ENCODE results near the gene DUSP7.

DUSP7 gene

DNA sequence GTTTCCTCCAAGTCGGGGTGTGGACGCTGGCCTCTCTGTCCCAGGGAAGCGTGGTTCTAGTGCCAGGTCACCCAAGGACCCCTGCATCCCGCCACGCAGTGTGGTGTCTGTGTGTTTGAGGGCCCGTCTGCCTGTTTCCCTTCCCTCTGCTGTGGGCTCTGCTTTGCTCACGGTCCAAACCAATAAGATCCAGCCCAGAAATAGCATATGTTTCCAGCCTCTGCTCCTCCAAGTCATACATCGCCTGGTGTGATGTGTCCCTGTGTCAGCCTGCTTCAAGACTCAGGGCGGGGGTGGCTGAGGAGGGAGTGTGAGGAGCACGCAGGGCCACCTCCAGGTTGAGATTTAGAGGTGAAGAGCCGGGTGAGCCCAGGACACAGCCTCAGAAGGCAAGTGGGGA, 38.8 kb downstream of the DUSP7 start:
- H3K4me1 ChIP-seq (ENCODE audit: control insufficient read depth, insufficient read depth, low read length), result no peaks in the 10 kb centered on the region
- H3K4me3 ChIP-seq (ENCODE audit: low read length), result no peak overlapping the region
- no peak overlapping the region for H3K9ac ChIP-seq (ENCODE audit: low read length)
- no peaks in the 10 kb centered on the region for H3K9me3 ChIP-seq (ENCODE audit: control insufficient read depth, low read length)
- H3K36me3 ChIP-seq (ENCODE audit: control insufficient read depth, insufficient read depth, low read length), result no peaks in the 10 kb centered on the region
- no peaks in the 10 kb centered on the region for H3K27me3 ChIP-seq (ENCODE audit: control insufficient read depth, insufficient read depth, low read length)

- H3K4me3 ChIP-seq (ENCODE audit: low read length), result no peak overlapping the region
- H3K9me3 ChIP-seq (ENCODE audit: control insufficient read depth, low read length), result no peaks in the 10 kb centered on the region
- no peaks in the 10 kb centered on the region for H3K36me3 ChIP-seq (ENCODE audit: control insufficient read depth, insufficient read depth, low read length)
- no peak overlapping the region for H3K9ac ChIP-seq (ENCODE audit: low read length)
- H3K4me1 ChIP-seq (ENCODE audit: control insufficient read depth, insufficient read depth, low read length), result no peaks in the 10 kb centered on the region
- no peaks in the 10 kb centered on the region for H3K27me3 ChIP-seq (ENCODE audit: control insufficient read depth, insufficient read depth, low read length)
These were observed 40.7 kb downstream of the DUSP7 start for GRCh38 chr3:52015438-52016228.

DNA sequence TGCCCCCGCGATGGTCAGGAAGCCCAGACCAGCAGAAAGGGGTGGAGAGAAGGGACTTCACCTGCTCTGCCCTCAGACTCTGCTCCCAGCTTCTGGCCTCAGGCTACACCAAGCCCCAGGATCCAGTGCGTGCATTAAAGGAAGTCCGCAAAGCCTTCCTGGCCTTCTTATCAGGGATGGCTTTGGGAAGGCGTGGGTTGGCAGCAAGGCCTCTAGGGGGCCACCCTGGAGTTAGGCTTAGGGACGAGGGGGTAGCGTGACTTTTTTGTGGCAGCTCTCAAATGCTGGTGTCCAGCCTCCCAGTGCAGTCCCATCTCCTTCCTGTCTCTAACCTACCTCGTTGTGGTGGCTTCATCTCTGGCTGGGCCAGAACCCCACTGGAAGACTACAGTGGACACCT, 41.8 kb downstream of the DUSP7 start:
- Histone ChIP-seq H3K27me3 (ENCODE audit: control insufficient read depth, insufficient read depth, low read length) (no peaks in the 10 kb centered on the region), H3K36me3 (ENCODE audit: control insufficient read depth, insufficient read depth, low read length) (no peaks in the 10 kb centered on the region), H3K4me3 (ENCODE audit: low read length) (no peak overlapping the region), H3K9ac (ENCODE audit: low read length) (no peak overlapping the region), H3K9me3 (ENCODE audit: control insufficient read depth, low read length) (no peaks in the 10 kb centered on the region), H3K4me1 (ENCODE audit: control insufficient read depth, insufficient read depth, low read length) (no peaks in the 10 kb centered on the region)

- no peaks in the 10 kb centered on the region for H3K27me3 ChIP-seq (ENCODE audit: control insufficient read depth, insufficient read depth, low read length)
- no peaks in the 10 kb centered on the region for H3K36me3 ChIP-seq (ENCODE audit: control insufficient read depth, insufficient read depth, low read length)
- H3K9ac ChIP-seq (ENCODE audit: low read length), result no peak overlapping the region
- H3K4me3 ChIP-seq (ENCODE audit: low read length), result no peak overlapping the region
- H3K9me3 ChIP-seq (ENCODE audit: control insufficient read depth, low read length), result no peaks in the 10 kb centered on the region
- no peaks in the 10 kb centered on the region for H3K4me1 ChIP-seq (ENCODE audit: control insufficient read depth, insufficient read depth, low read length)
These were observed 42.4 kb downstream of the DUSP7 start for GRCh38 chr3:52013802-52014598.

- Histone ChIP-seq H3K4me3 (ENCODE audit: low read length) (no peak overlapping the region), H3K4me1 (ENCODE audit: control insufficient read depth, insufficient read depth, low read length) (no peaks in the 10 kb centered on the region), H3K36me3 (ENCODE audit: control insufficient read depth, insufficient read depth, low read length) (no peaks in the 10 kb centered on the region), H3K27me3 (ENCODE audit: control insufficient read depth, insufficient read depth, low read length) (no peaks in the 10 kb centered on the region), H3K9me3 (ENCODE audit: control insufficient read depth, low read length) (no peaks in the 10 kb centered on the region), H3K9ac (ENCODE audit: low read length) (no peak overlapping the region)
These were observed 43.7 kb downstream of the DUSP7 start for GRCh38 chr3:52012699-52013098.

DNA sequence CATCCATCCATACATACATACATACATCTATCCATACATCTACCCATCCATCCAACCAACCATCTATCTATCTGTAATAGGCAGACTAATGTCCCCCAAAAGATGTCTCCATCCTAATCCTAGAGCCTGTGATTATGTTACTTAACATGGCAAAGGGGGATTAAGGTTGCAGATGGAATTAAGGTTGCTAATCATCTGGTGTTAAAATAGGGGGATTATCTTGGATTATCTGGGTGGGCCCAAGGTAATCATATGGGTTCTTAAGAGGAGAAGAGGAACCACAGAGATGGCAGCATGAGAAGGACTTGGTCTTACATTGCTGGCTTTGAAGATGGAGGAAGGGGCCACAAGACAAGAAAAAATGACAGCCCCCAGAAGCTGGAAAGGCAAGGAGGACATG, 45.9 kb downstream of the DUSP7 start:
- H3K4me1 ChIP-seq (ENCODE audit: control insufficient read depth, insufficient read depth, low read length), result peaks cover 8% of the 10 kb centered on the region
- no peaks in the 10 kb centered on the region for H3K36me3 ChIP-seq (ENCODE audit: control insufficient read depth, insufficient read depth, low read length)
- H3K9ac ChIP-seq (ENCODE audit: low read length), result no peak overlapping the region
- no peaks in the 10 kb centered on the region for H3K9me3 ChIP-seq (ENCODE audit: control insufficient read depth, low read length)
- H3K27me3 ChIP-seq (ENCODE audit: control insufficient read depth, insufficient read depth, low read length), result no peaks in the 10 kb centered on the region
- H3K4me3 ChIP-seq (ENCODE audit: low read length), result no peak overlapping the region

GRCh38 chr3:52007291-52007690, 49.1 kb downstream of the DUSP7 start:
- H3K9me3 ChIP-seq (ENCODE audit: control insufficient read depth, low read length), result no peaks in the 10 kb centered on the region
- no peaks in the 10 kb centered on the region for H3K36me3 ChIP-seq (ENCODE audit: control insufficient read depth, insufficient read depth, low read length)
- no peak overlapping the region for H3K4me3 ChIP-seq (ENCODE audit: low read length)
- no peaks in the 10 kb centered on the region for H3K27me3 ChIP-seq (ENCODE audit: control insufficient read depth, insufficient read depth, low read length)
- H3K4me1 ChIP-seq (ENCODE audit: control insufficient read depth, insufficient read depth, low read length), result peaks cover 13% of the 10 kb centered on the region
- no peak overlapping the region for H3K9ac ChIP-seq (ENCODE audit: low read length)

- Histone ChIP-seq H3K9ac (ENCODE audit: low read length) (no peak overlapping the region), H3K9me3 (ENCODE audit: control insufficient read depth, low read length) (no peaks in the 10 kb centered on the region), H3K27me3 (ENCODE audit: control insufficient read depth, insufficient read depth, low read length) (no peaks in the 10 kb centered on the region), H3K36me3 (ENCODE audit: control insufficient read depth, insufficient read depth, low read length) (no peaks in the 10 kb centered on the region), H3K4me1 (ENCODE audit: control insufficient read depth, insufficient read depth, low read length) (peaks cover 14% of the 10 kb centered on the region), H3K4me3 (ENCODE audit: low read length) (no peak overlapping the region)
These were observed 49.6 kb downstream of the DUSP7 start for GRCh38 chr3:52006820-52007133.

DNA sequence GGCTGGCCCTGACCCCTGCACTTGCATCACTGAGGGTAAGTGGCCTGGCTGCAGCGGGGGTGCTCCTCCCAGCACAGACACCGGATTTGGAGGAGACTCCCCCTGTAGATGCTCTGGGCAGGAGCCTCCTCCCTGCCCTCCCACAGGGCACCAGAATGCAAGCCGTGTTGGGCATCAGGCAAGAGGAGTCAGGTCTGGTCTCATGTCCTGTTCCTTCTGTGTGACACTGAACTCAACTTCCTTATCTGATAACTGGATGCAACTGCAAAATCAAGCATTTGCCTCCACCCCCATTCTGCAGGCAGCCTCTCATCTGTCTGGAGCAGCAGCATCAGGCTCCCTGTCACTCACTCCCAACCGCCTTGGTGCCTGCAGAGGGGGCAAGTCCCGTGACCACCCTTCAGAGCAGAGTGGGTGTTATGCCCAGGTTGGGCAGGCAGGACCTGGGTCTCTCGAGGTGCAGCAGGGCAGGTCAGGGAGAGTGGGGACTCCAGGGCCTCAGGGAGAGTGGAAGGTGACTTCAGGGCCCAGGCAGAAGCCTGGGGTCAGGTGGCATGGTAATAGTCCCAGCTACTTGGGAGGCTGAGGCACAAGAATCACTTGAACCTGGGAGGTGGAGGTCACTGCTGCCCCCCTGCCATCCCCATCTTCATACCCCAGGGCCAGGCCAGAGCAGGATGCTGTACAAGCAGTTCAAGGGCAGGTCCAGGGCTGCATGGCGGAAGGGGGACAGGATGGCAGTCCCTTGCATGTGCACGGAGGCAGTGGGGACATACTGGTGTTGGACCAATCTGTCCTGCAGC, 50.2 kb downstream of the DUSP7 start:
- Histone ChIP-seq H3K4me1 (ENCODE audit: control insufficient read depth, insufficient read depth, low read length) (peaks cover 20% of the 10 kb centered on the region), H3K36me3 (ENCODE audit: control insufficient read depth, insufficient read depth, low read length) (no peaks in the 10 kb centered on the region), H3K4me3 (ENCODE audit: low read length) (no peak overlapping the region), H3K9me3 (ENCODE audit: control insufficient read depth, low read length) (no peaks in the 10 kb centered on the region), H3K27me3 (ENCODE audit: control insufficient read depth, insufficient read depth, low read length) (peaks cover 5% of the 10 kb centered on the region), H3K9ac (ENCODE audit: low read length) (no peak overlapping the region)

DNA sequence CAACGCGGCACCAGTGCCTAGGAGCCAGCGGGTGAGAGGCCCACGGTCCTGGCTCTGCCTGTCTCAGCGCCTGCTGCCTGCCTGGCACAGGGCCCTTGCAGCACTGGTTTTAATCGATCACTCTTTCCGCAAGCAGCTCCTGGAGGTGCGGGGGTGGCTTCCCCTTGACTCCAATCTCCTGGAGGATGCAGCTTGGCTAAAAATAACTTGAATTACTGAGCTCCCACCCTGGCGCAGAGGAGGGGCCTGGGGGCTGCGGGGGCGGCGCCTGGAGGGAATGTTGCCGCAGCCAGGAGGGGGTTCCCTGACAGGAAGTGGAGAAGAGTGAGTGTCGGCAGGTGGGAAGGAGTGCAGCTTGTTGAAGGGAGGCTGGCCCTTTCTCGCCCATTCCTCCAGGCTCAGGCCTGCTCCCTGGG, 50.8 kb downstream of the DUSP7 start:
- no peaks in the 10 kb centered on the region for H3K36me3 ChIP-seq (ENCODE audit: control insufficient read depth, insufficient read depth, low read length)
- no peaks in the 10 kb centered on the region for H3K9me3 ChIP-seq (ENCODE audit: control insufficient read depth, low read length)
- H3K27me3 ChIP-seq (ENCODE audit: control insufficient read depth, insufficient read depth, low read length), result peaks cover 5% of the 10 kb centered on the region
- no peak overlapping the region for H3K4me3 ChIP-seq (ENCODE audit: low read length)
- H3K4me1 ChIP-seq (ENCODE audit: control insufficient read depth, insufficient read depth, low read length), result peaks cover 20% of the 10 kb centered on the region
- no peak overlapping the region for H3K9ac ChIP-seq (ENCODE audit: low read length)

DNA sequence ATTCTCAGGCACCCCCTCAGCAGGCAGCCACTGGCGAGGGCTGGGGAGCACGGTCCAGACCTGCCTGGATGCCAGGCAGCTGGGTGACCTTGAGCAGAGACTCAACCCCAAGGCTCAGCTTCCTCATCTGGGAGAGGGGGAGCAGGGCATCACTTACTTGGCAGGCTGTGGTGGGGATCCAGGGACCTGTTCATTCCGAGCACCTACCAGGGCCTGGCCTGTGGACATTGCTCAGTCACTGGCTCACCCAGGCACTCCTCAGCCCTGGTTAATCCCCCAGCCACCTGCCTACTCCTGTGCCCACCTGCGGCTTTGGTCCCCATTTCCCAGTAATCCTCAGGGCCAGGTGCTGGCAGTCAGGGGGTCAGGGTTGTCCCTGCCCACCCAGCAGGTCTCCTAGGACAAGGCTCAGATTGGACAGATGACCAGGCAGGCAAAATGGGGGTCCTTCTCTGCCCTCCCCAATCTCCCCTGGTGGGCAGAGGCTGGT, 51.4 kb downstream of the DUSP7 start:
- no peaks in the 10 kb centered on the region for H3K9me3 ChIP-seq (ENCODE audit: control insufficient read depth, low read length)
- H3K27me3 ChIP-seq (ENCODE audit: control insufficient read depth, insufficient read depth, low read length), result peaks cover 5% of the 10 kb centered on the region
- H3K9ac ChIP-seq (ENCODE audit: low read length), result no peak overlapping the region
- no peaks in the 10 kb centered on the region for H3K36me3 ChIP-seq (ENCODE audit: control insufficient read depth, insufficient read depth, low read length)
- H3K4me1 ChIP-seq (ENCODE audit: control insufficient read depth, insufficient read depth, low read length), result peaks cover 20% of the 10 kb centered on the region
- H3K4me3 ChIP-seq (ENCODE audit: low read length), result no peak overlapping the region

Data from mucosa of stomach (tissue), 1 donor.